Measurements from ENCODE around the gene HTT.

HTT gene

GRCh38 chr4:3205995-3206394 lies 131.5 kb downstream of the HTT start:
- DNase-seq = no peak

- DNase-seq = no peak
These were observed 132.1 kb downstream of the HTT start for GRCh38 chr4:3206439-3207100.

GRCh38 chr4:3207531-3208037 lies 133.1 kb downstream of the HTT start:
- no peak for DNase-seq

- no peak for DNase-seq
These were observed 134.3 kb downstream of the HTT start for GRCh38 chr4:3208826-3209225.

- no peak for DNase-seq
These were observed 135.3 kb downstream of the HTT start for GRCh38 chr4:3209551-3210325.

GRCh38 chr4:3210467-3210866 lies 136.0 kb downstream of the HTT start:
- no peak for DNase-seq

- no peak for DNase-seq
These were observed 137.4 kb downstream of the HTT start for GRCh38 chr4:3211866-3212265.

GRCh38 chr4:3212391-3213105 lies 138.1 kb downstream of the HTT start:
- DNase-seq = no peak

- DNase-seq = no peak
These were observed 138.6 kb downstream of the HTT start for GRCh38 chr4:3213106-3213425.

- no peak for DNase-seq
These were observed 139.3 kb downstream of the HTT start for GRCh38 chr4:3213661-3214250.

- no peak for DNase-seq
These were observed 140.8 kb downstream of the HTT start for GRCh38 chr4:3215256-3215655.

GRCh38 chr4:3215733-3216132 lies 141.3 kb downstream of the HTT start:
- no peak for DNase-seq

- no peak for DNase-seq
These were observed 142.8 kb downstream of the HTT start for GRCh38 chr4:3217266-3217665.

GRCh38 chr4:3217771-3218170 lies 143.3 kb downstream of the HTT start:
- no peak for DNase-seq

GRCh38 chr4:3218824-3219760 lies 144.6 kb downstream of the HTT start:
- no peak for DNase-seq

- no peak for DNase-seq
These were observed 145.4 kb downstream of the HTT start for GRCh38 chr4:3219761-3220475.

GRCh38 chr4:3220476-3221183 lies 146.1 kb downstream of the HTT start:
- no peak for DNase-seq

GRCh38 chr4:3221184-3221494 lies 146.7 kb downstream of the HTT start:
- no peak for DNase-seq

GRCh38 chr4:3221996-3222395 lies 147.5 kb downstream of the HTT start:
- no peak for DNase-seq

- no peak for DNase-seq
These were observed 148.9 kb downstream of the HTT start for GRCh38 chr4:3223346-3223745.

Measured in stimulated activated naive CD4-positive, alpha-beta T cell (primary cell).